Stimulated activated naive CD8-positive, alpha-beta T cell treated with anti-CD3 and anti-CD28 coated beads, Interleukin-15, amount 100 ng/mL, for 72 hours (primary cell): Measurements from ENCODE around the gene RSPO4.

ENCODE experiments used
- ATAC-seq: fragments of 150-1000 bp; cut with Tn5 transposase; 2 replicates; pipeline ENCODE4 v1.10.0; 2021; ENCODE audit warnings: mild to moderate bottlenecking, moderate library complexity
- DNase-seq, 2 donors: peaks; one replicate each; pipeline ENCODE4 v3.0.0; 2021 to 2022
- H3K27ac Mint-ChIP-seq, 2 donors: one replicate each; pipeline ENCODE4 v1.8.0; 2022; ENCODE audit warnings: mild to moderate bottlenecking in 2 of 2, mixed read lengths in 2 of 2, moderate library complexity in 2 of 2
- H3K27me3 Mint-ChIP-seq: one replicate; pipeline ENCODE4 v1.8.0; 2022; ENCODE audit warnings: mixed read lengths
- H3K4me1 Mint-ChIP-seq: one replicate; pipeline ENCODE4 v1.8.0; 2022; ENCODE audit warnings: mild to moderate bottlenecking, mixed read lengths
- H3K4me3 Mint-ChIP-seq, 2 donors: one replicate each; pipeline ENCODE4 v1.8.0; 2022; ENCODE audit warnings: mild to moderate bottlenecking in 2 of 2, mixed read lengths in 2 of 2, moderate library complexity in 1 of 2
- H3K9me3 Mint-ChIP-seq, 2 donors: one replicate each; pipeline ENCODE4 v1.8.0; 2022; ENCODE audit warnings: mixed read lengths in 2 of 2

The RSPO4 gene

DNA sequence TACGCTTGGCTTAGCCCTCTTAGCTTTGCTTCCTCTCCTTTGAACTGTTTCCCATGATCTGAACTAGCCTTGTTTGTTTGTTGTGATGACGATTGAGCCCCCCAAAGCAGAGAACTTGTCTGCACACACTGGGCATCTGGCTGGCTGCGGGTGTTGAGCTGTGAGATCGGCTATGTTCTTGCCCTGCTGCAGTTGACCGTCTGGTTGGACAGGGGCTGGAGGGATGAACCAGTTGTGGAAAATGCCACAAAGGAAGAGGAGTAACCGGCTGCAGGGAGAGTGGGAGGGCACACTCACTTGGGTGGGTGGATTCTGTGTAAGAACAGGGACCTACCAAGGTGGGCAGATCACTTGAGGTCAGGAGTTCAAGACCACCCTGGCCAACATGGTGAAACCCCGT lies 12.4 kb upstream of the RSPO4 start:
- DNase-seq: no peak
- Mint-ChIP-seq H3K4me3 (no peak overlapping the region), H3K9me3 (no peaks in the 10 kb centered on the region), H3K27me3 (no peaks in the 10 kb centered on the region), H3K27ac (no peak overlapping the region), H3K4me1 (peaks cover 10% of the 10 kb centered on the region)
- ATAC-seq: no peak

DNA sequence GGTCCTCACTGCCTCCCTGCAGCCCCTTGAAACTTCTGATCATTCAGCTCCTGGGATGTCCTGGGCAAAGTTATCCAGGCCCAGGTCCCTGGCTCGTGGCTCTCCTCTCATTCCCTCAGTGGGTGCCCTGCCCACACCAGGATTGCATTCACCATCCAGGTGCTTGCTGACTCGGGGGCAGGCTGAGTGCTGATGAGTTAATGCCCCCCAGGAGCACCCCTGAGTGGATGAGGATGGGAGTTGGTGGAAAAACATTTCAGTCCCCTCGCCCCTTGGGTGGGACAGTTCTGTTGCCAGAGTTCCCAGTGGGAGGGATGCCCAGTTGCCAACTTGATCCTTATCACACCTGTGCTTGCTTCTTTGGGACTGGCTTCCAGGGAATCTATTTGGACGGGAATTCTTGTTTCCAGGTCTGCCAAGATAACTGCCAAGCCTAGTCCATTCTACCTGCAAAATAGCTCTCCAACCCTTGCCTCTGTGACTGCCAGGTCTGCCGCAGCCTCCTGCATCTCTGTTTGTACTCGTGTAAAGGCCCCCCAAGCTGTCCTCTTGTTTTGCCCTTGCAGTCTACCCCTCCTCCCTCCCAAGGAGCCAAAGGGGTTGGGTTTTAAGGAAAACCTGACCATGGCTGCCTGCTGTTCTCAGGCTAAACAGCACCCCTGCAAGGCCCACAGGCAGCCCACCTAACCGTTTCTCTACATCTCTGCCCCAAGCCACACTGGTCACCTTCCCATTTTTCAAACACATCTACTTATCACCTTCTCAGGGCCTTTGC lies 11.6 kb upstream of the RSPO4 start:
- Mint-ChIP-seq H3K4me1 (peaks cover 10% of the 10 kb centered on the region), H3K9me3 (no peaks in the 10 kb centered on the region), H3K27ac (no peak overlapping the region)

DNA sequence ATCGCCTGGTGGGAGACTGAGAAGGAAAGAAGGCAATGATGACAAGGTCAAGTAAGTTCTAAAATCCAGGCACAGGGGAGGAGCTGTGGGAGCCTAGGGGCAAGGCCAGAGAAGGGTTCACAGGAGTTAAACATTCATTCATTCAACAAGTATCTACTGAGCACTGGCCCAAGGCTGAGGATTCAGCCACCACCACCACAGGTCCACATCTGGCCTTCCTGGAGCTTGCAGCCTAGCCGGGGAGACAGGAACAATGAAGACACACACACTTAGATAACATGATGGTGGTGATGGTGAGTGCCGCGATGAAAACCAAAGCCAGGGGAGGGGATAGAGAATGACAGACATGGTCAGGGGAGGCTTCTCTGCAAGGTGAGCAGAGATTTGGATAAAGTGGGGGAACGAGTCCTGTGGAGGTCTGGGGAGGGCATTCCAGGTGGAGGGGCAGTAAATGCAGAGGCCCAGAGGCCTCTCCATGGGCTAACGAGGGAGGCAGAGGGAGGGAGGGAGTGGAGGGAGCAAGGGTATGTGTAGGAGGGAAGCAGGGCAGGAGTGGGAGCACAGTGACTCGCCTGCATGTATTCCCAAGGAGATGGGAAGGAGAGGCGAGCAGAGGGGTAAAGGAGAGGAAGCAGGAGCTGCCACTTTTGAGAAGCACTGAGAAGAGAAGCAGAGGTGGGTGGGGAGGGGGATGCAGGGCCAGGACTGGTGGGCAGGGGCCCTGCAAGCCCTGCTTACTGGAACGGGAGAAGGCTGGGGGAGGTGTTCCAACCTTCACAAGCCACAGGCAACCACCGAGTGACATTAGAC lies 10.5 kb upstream of the RSPO4 start:
- Mint-ChIP-seq H3K9me3 (no peaks in the 10 kb centered on the region), H3K27me3 (no peaks in the 10 kb centered on the region), H3K4me3 (no peak overlapping the region), H3K27ac (no peak overlapping the region), H3K4me1 (peaks cover 10% of the 10 kb centered on the region)
- DNase-seq (no peak), ATAC-seq (no peak)

More for the DNA sequence above, 11.6 kb upstream of the RSPO4 start:
- H3K4me3 Mint-ChIP-seq: no peak overlapping the region
- no peaks in the 10 kb centered on the region for H3K27me3 Mint-ChIP-seq
- DNase-seq: no peak
- ATAC-seq: no peak

DNA sequence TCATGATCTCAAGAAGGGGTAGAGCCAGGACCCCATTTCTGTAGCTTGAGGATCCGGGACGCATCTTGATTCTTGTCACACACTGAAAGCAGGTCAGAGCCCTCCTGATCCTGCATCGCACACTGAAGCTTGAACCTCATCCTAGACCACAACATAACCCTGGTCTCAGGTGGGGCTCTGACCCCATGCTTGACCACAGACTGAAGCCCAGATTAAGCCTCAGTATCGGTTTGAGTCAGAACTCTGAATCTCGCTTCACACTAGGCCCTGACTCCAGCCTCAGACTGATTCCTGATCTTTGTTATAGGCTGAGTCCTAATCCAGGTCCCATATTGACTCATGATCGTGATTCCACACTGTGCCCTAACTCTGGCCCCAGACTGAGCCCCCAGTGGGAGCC lies 8.5 kb upstream of the RSPO4 start:
- Mint-ChIP-seq H3K4me3 (no peak overlapping the region), H3K27me3 (no peaks in the 10 kb centered on the region), H3K4me1 (peaks cover 9% of the 10 kb centered on the region), H3K27ac (no peak overlapping the region), H3K9me3 (no peaks in the 10 kb centered on the region)
- no peak for ATAC-seq
- no peak for DNase-seq

DNA sequence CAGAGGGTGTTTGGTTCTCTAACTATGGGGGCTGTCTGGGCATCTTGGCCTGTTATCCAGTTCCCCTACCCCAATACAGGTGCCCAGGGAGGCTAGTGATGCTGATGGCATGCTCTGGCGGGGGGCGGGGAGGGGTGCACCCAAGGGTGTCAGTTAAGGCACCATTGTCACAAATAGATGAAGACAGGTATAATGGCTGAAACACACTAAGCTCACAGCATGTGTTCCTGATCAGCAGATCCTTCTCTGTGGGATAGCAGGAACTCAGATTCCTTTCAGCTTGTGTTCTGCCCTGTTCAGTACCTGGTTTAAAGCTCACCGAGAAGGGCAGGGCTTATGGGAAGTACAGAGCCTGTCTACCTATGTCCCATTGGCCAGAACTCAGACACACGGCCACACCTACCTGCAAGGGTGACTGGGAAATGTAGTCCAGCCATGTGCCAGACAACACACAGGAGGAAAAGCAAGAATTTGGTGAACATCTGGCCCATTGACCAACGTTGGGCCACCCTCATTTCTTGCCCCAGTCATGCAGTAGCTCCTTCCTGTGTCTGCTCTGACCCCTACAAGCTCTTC lies 3.4 kb upstream of the RSPO4 start:
- H3K4me3 Mint-ChIP-seq: no peak overlapping the region
- DNase-seq (peak in 1 of 2 donors; percentile 28), ATAC-seq (peak; percentile 90)
- peaks cover 48% of the 10 kb centered on the region for H3K27me3 Mint-ChIP-seq
- no peak overlapping the region for H3K27ac Mint-ChIP-seq
- H3K4me1 Mint-ChIP-seq: peaks cover 8% of the 10 kb centered on the region
- H3K9me3 Mint-ChIP-seq: no peaks in the 10 kb centered on the region

DNA sequence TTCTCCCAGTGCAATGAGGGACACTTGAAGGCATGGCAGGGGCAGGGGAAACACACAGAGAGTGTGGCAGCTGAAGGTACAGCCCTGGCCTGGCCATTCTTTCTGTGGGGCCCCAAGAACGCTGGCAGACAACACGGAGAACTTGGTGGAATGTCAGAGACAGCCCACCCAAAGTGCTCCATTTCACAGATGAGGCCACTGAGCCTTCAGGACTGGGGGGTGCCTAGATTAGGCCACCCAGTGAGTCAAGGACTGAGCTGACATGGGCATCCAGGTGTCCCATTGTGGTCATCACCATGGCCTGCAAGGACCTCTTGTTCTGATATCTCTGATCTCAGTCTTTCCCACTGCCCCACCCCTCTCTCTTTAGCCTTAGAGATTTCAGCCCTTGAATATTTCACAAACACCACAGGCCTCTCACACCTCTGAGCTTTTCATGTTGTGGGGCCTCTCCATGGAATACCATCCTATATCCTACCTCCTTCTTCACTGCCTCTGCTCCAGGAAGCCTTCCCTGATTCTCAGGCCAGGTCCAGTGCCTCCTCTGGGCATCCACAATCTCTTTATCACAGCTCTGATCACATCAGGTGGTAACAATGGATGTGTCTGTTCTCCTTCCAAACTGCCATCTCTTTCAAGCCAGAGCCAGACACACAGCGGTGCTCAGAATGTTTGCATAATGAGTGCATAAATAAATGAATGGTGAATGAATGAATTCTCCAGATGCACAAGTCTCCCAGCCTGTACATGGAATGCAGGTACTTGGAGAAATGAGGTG lies 2.0 kb upstream of the RSPO4 start:
- no peak overlapping the region for H3K4me3 Mint-ChIP-seq
- peaks cover 54% of the 10 kb centered on the region for H3K27me3 Mint-ChIP-seq
- no peaks in the 10 kb centered on the region for H3K9me3 Mint-ChIP-seq
- DNase-seq (no peak), ATAC-seq (no peak)
- no peak overlapping the region for H3K27ac Mint-ChIP-seq
- H3K4me1 Mint-ChIP-seq: peaks cover 8% of the 10 kb centered on the region

DNA sequence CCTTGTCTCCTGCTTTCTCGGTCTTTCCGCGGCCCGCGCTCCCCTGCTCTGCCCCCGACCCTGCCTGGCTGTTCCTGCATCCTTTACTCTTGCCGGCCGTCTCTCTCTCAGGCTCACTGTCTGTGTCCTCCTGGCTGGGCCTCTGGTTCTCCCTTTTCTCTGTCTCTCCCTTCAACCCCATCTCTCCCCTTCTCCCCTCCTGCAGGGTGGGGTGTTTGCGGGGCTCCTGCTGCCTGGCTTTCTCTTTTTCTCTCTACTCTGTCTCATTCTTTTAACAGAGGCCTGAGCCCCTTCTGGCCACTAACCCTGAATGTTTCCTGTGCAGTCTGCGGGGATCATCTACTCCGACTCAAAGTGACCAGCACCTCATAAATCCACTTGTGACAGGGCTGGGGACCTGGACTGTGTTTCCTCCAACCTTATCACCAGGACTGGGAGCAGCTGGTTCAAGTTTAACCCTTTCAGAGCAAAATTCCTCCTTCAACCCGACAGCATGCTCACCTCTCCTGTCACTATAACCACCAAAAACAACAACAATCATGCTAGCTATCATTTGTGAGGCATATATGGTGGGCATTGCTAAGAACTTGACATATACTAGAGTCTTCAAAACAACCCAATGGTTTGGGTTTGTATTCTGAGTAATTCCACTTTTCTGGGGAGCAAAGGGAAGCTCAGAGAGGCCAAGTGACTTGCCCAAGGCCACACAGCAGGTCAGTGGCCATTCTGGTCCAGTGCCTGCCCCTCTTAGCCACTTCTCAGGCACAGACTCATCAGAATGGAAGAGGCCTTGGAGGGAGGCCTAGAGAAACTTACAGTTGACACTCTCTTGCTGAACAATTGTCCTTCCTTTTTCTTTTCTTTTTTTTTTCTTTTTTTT lies 811 bp upstream of the RSPO4 start:
- Mint-ChIP-seq H3K4me1 (peaks cover 8% of the 10 kb centered on the region), H3K27me3 (peaks cover 54% of the 10 kb centered on the region), H3K4me3 (peak overlapping the region; percentile 74 to 76), H3K9me3 (no peaks in the 10 kb centered on the region), H3K27ac (no peak overlapping the region)
- ATAC-seq (peak; percentile 6), DNase-seq (no peak)

DNA sequence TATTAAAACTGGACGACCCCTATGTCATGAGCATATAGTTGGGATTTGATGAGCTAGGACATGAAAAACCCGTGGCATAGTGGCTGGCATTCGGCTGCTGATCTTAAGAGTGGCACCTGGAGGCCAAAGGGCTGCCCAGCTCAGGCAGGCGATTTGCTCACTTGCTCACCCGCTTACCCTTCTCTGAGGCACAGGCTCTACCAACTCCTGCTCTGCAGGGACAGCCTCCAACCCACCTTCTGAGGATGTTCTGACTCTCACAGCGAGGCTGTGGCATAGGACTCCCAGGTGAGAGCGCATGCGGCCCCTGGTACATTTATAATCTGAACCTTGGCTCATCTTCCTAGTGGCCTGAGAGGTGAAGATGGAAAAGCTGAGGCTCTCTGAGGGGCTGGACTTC lies 995 bp downstream of the RSPO4 start:
- Mint-ChIP-seq H3K9me3 (no peaks in the 10 kb centered on the region), H3K27me3 (peaks cover 54% of the 10 kb centered on the region)
- ATAC-seq: no peak

DNA sequence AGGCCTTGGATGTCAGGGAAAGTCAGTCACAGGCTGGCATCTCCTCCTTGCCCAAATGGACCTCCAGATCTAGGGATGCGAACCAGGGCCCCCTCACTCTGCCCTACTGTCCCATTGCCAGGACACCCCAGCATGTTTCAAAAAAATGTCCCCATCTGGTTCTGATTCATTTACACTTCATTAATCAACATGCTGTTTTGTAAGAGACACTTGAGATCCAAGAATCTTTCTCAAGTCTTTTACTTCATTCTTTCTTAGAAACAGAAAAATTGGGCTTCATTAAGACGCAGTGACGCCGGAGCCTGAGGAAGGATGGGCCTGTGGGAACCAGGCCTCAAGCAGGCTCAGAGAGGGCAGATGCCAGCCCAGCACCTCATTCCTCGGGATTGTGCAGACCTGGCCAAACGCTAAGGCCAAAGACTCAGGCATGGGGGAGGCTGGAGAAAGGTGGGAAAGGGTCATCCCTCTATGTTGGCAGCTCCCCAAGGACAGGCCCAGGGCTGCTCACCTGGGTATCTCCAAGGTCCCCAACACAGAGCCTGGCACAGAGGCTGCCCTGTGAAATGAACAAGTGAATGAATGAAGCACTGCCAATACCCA lies 3.8 kb downstream of the RSPO4 start:
- H3K9me3 Mint-ChIP-seq: no peaks in the 10 kb centered on the region
- no peak for ATAC-seq
- peaks cover 33% of the 10 kb centered on the region for H3K27me3 Mint-ChIP-seq

More for the DNA sequence above, 995 bp downstream of the RSPO4 start:
- no peak for DNase-seq
- no peak overlapping the region for H3K4me3 Mint-ChIP-seq
- H3K27ac Mint-ChIP-seq: no peak overlapping the region
- H3K4me1 Mint-ChIP-seq: peaks cover 8% of the 10 kb centered on the region

DNA sequence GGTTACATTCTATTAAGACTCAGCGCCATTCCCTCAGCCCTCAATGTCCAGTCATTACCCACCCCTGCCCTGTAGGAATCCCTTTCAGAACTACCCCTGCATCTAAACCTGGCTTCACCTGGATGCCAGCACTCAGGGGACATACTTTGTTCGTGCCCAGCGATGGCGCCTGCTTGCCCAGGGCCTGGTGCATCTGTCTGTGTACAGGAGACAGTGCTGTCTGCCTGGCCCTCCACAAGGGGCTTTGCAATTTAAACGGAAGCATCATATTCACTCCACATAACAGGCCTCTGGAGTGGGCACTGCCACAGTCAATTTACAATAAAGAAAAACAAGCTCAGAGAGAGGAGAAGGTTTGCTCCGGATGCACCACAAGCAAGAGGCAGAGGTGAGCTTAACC lies 4.6 kb downstream of the RSPO4 start:
- ATAC-seq: no peak
- DNase-seq: no peak
- Mint-ChIP-seq H3K4me1 (peaks cover 3% of the 10 kb centered on the region), H3K27ac (no peak overlapping the region), H3K4me3 (no peak overlapping the region), H3K27me3 (peaks cover 24% of the 10 kb centered on the region), H3K9me3 (no peaks in the 10 kb centered on the region)

More for the DNA sequence above, 3.8 kb downstream of the RSPO4 start:
- no peak for DNase-seq
- no peak overlapping the region for H3K4me3 Mint-ChIP-seq
- H3K27ac Mint-ChIP-seq: no peak overlapping the region
- H3K4me1 Mint-ChIP-seq: peaks cover 8% of the 10 kb centered on the region

DNA sequence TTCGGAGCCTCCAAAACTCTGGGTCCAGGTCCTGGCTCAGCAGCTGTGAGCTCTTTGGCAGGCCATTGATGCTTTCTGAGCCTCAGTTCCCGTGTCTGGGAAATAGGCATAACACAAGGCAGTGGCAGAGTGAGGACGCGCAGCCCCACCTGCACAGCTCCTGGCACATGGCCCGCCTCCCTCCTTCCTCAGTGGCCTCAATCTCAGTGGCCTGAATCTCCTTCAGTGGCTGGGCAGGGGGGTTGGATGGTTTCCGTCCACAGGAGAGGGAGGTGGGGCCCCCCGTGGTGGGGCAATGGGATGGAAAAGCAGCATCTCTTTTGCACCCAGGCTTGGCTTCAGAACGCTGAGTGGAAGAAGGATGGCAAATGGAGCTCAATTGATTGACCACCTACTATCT lies 5.1 kb downstream of the RSPO4 start:
- ATAC-seq: no peak
- Mint-ChIP-seq H3K4me1 (no peaks in the 10 kb centered on the region), H3K27me3 (peaks cover 20% of the 10 kb centered on the region), H3K27ac (no peak overlapping the region), H3K9me3 (no peaks in the 10 kb centered on the region), H3K4me3 (no peak overlapping the region)
- no peak for DNase-seq

DNA sequence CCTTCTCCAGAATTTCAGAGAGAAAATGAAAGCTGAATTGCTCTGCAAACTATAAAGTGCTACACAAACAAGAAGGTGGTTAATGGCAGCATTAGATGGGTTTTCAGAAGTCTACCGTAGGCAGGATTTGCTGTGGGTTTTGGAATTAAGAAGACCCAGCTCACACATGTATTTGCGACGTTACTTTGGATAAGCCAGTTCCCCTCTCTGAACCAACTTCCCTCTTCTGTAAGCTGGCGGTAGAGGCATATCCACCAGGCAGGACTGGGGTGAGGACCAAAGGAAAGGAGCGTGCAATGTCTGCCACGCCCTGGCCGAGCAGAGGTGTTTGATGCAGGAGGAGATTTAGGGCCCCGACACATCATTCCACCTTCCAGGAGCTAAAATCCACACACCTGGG lies 6.9 kb downstream of the RSPO4 start:
- ATAC-seq (no peak), DNase-seq (no peak)
- Mint-ChIP-seq H3K27ac (no peak overlapping the region), H3K9me3 (no peaks in the 10 kb centered on the region), H3K4me1 (no peaks in the 10 kb centered on the region), H3K4me3 (no peak overlapping the region), H3K27me3 (peaks cover 14% of the 10 kb centered on the region)

DNA sequence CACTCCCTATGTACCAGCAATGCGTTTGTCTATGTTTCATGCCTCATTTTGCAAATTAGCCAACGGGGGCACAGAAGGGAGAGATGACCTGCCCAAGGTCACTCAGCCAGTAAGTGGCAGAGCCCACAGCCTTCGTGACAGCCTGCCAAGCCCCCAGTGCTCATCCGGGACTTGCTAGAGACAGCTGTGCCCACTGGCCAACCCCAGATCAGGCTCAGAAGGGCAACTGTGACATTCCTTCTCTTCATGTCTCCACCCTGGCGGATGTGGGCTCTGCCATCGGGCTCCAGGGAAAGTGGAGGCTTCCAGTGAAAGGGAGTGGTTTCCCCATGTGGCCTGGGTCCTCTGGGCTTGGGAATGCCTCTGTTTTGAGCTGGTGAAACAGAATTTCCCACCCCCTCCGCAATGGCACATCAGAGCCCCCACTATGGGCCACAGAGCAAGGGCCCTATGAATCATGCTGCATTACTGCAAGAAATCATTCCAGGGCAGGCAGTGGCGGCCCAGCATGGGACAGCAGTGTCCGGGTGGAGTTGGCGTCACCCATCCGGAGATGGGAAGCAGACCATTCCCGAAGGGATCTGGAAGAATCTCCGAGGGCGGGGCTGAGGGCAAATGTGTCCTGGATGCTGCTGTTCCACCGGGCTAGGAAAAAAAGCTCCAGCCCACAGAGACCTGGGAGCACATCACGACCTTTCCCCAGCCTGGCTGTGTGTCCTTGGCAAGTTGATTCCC lies 9.1 kb downstream of the RSPO4 start:
- Mint-ChIP-seq H3K27me3 (peaks cover 26% of the 10 kb centered on the region), H3K4me1 (no peaks in the 10 kb centered on the region), H3K9me3 (no peaks in the 10 kb centered on the region), H3K4me3 (no peak overlapping the region), H3K27ac (no peak overlapping the region)
- no peak for ATAC-seq
- DNase-seq: no peak

DNA sequence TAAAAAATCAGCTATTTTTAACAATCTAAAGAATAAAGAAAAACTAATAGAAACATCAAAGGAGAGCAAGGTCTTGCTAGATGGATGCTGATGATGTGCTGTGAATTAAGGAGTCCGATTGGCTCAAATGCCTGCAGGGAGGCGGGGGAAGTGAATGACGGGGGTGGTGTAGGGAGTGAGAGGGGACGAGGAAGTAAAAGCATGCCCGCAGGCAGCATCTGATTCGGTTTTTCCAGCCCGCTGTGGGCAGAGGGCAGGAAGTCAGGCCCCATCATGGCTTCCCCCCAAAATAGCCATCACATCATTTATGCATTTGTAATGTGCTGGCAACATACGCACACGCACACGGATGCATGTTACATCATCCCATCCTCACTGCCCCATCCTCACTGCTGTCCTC lies 10.3 kb downstream of the RSPO4 start:
- Mint-ChIP-seq H3K9me3 (no peaks in the 10 kb centered on the region), H3K4me1 (peaks cover under 1% of the 10 kb centered on the region), H3K27ac (no peak overlapping the region), H3K4me3 (no peak overlapping the region), H3K27me3 (peaks cover 32% of the 10 kb centered on the region)
- DNase-seq: no peak
- no peak for ATAC-seq
